Measurements from ENCODE around the gene CHN1.

DNA sequence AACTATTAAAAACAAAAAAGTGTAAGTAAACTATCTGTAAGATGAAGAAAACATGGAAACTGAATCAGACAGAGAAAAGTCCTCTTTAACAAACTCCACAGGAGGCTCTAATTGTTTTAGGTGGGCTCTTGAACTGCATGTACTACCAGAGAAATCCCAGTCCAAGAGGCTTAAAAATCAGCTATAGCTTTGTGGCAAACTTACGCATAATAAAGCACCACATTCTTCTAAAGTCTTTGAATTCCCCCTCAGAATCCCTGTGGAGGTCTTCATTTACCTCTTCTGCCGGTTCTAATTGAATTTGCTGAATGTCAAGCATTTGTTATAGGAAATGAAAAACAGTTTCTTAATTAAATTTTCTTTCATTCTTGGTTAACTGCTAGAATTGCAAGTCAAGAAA lies 40.8 kb downstream of the CHN1 start:
- TF ChIP-seq POLR2A (IDR thresholded peaks at IDR 0.05; ENCODE audit: low read depth, low read length) (no peak), TAF1 (IDR thresholded peaks at IDR 0.05; ENCODE audit: low read depth, low read length) (no peak), POLR2AphosphoS5 (IDR thresholded peaks at IDR 0.05; ENCODE audit: low read depth, low read length) (no peak)

Measured in GM12891 (cell line).